Endothelial cell of umbilical vein (primary cell): Measurements from ENCODE around the gene RRP15. TPM values are rescaled to one million over a fixed set of nuclear protein-coding genes. Genes with fewer than 3 reads are reported as not detected.

ENCODE experiments used
- BruUV-seq: library from RNA; stranded (reverse); fragments of 400-500 nt; replicated peaks from 2 replicates; lab custom pipeline; 2021; lab: Mats Ljungman, UMichigan
- CTCF ChIA-PET: fragments of 300-600, 350-600 bp; sonication (Branson Sonifier 250); formaldehyde crosslinking; loops from one replicate; lab custom pipeline; 2021; ENCODE audit warnings: antibody characterized with exemption, inconsistent platforms; lab: Charles Lee
- POLR2A ChIA-PET: fragments of 300-600, 350-600 bp; sonication (Branson Sonifier 250); formaldehyde crosslinking; loops from one replicate; lab custom pipeline; 2021; ENCODE audit warnings: antibody characterized with exemption, inconsistent platforms; lab: Charles Lee
- DNase-seq: peaks from one replicate; pipeline ENCODE4 v3.0.0-alpha.2; 2011; ENCODE audit warnings: low read depth, low spot score
- FAIRE-seq: peaks from 2 replicates; lab custom pipeline; 2011; peaks lifted over from hg19 to GRCh38; lab: Jason Lieb, UNC
- H2AFZ ChIP-seq: 2 replicates; pipeline ENCODE4 v1.6.0; 2012; ENCODE audit warnings: low read depth, low read length, control low read depth, inconsistent platforms
- H3K27ac ChIP-seq: 2 replicates; pipeline ENCODE4 v1.5.1; 2011; ENCODE audit warnings: low read depth, mild to moderate bottlenecking, control low read depth, low read length, moderate library complexity; ENCODE audit not compliant: insufficient read depth
- H3K27me3 ChIP-seq, 2 experiments: 2 replicates each; pipeline versions ENCODE4 v1.6.0 to v1.6.1; 2011; ENCODE audit warnings: low read length in 2 of 2, mixed read lengths in 1 of 2; ENCODE audit not compliant: control insufficient read depth in 2 of 2, insufficient read depth in 2 of 2
- H3K36me3 ChIP-seq, 2 experiments: 2 replicates in 1 of 2; 3 replicates in 1 of 2; pipeline ENCODE4 v1.5.1; 2011; ENCODE audit warnings: low read length in 2 of 2, mild to moderate bottlenecking in 1 of 2, moderate library complexity in 1 of 2; ENCODE audit not compliant: control insufficient read depth in 2 of 2, insufficient read depth in 2 of 2; ENCODE audit errors: extremely low read depth in 1 of 2
- H3K4me1 ChIP-seq: 3 replicates; pipeline ENCODE4 v1.5.1; 2011; ENCODE audit warnings: mild to moderate bottlenecking, low read length; ENCODE audit not compliant: control insufficient read depth, insufficient read depth; ENCODE audit errors: extremely low read depth
- H3K4me2 ChIP-seq: 2 replicates; pipeline ENCODE4 v1.6.1; 2011; ENCODE audit warnings: low read length, control low read depth, mixed read lengths; ENCODE audit not compliant: insufficient read depth
- H3K4me3 ChIP-seq, 3 experiments: fragments of 200-600 bp in 1 of 3; sonication (generic), shearing (Covaris generic) in 1 of 3; replicated peaks in 1 of 3; 2 replicates each; pipeline ENCODE4 v1.5.1; 2011 to 2016; ENCODE audit warnings: control low read depth in 3 of 3, low read length in 3 of 3, mild to moderate bottlenecking in 2 of 3, inconsistent platforms in 1 of 3, low read depth in 1 of 3, moderate library complexity in 1 of 3; ENCODE audit not compliant: insufficient read depth in 1 of 3
- H3K79me2 ChIP-seq: 2 replicates; pipeline ENCODE4 v1.6.0; 2012; ENCODE audit warnings: low read length, inconsistent platforms; ENCODE audit not compliant: control insufficient read depth, insufficient read depth
- H3K9ac ChIP-seq: replicated peaks from 2 replicates; pipeline ENCODE3; 2011; ENCODE audit warnings: low read length, control low read depth; ENCODE audit not compliant: insufficient read depth; ENCODE audit errors: extremely low read depth
- H3K9me1 ChIP-seq: replicated peaks from 3 replicates; pipeline ENCODE4 v1.6.0; 2011; ENCODE audit warnings: mild to moderate bottlenecking, low read length; ENCODE audit not compliant: control insufficient read depth, insufficient read depth; ENCODE audit errors: extremely low read depth
- H3K9me3 ChIP-seq: replicated peaks from 2 replicates; pipeline ENCODE4 v1.5.1; 2012; ENCODE audit warnings: low read length, inconsistent platforms; ENCODE audit not compliant: control insufficient read depth, insufficient read depth
- H4K20me1 ChIP-seq: replicated peaks from 2 replicates; pipeline ENCODE3; 2011; ENCODE audit warnings: mild to moderate bottlenecking, low read length; ENCODE audit not compliant: control insufficient read depth, insufficient read depth; ENCODE audit errors: extremely low read depth
- EZH2 ChIP-seq: IDR thresholded peaks from 2 replicates; pipeline ENCODE4 v1.6.1; 2012; ENCODE audit warnings: borderline replicate concordance, low read depth, mild to moderate bottlenecking, moderate library complexity, low read length, inconsistent platforms; ENCODE audit not compliant: severe bottlenecking
- FOS ChIP-seq: IDR thresholded peaks from 2 replicates; pipeline ENCODE4 v1.6.1; 2011; ENCODE audit warnings: mild to moderate bottlenecking, low read length, moderate library complexity, borderline replicate concordance; ENCODE audit not compliant: insufficient read depth
- GATA2 ChIP-seq: IDR thresholded peaks from 2 replicates; pipeline ENCODE4 v1.7.0; 2011; ENCODE audit warnings: low read depth, mild to moderate bottlenecking, moderate library complexity, mixed read lengths, low read length; ENCODE audit not compliant: insufficient read length, insufficient read depth
- JUN ChIP-seq: IDR thresholded peaks from 2 replicates; pipeline ENCODE4 v1.6.1; 2011; ENCODE audit warnings: borderline replicate concordance, low read depth; ENCODE audit not compliant: insufficient read length, insufficient read depth
- MYC ChIP-seq: IDR thresholded peaks from one replicate; pipeline ENCODE4 v1.6.1; 2011; ENCODE audit warnings: mild to moderate bottlenecking, low read depth, low read length
- POLR2A ChIP-seq: IDR thresholded peaks from 2 replicates; pipeline ENCODE4 v1.6.1; 2012; ENCODE audit warnings: low read depth, mild to moderate bottlenecking, control low read depth, low read length
- POLR2AphosphoS5 ChIP-seq: IDR thresholded peaks from 2 replicates; pipeline ENCODE4 v1.6.1; 2012; ENCODE audit warnings: low read depth, mild to moderate bottlenecking, control low read depth, low read length, moderate library complexity; ENCODE audit not compliant: insufficient read depth
- dilution Hi-C: fragments of 300-500 bp; cut with MboI; formaldehyde crosslinking; loops from one replicate; pipeline ENCODE4 v1.15.0; 2019; ENCODE audit warnings: low sequenced_read_pairs; ENCODE audit not compliant: extremely low pct_ligation_motif_present
- intact Hi-C: fragments of 100-400 bp; cut with micrococcal nuclease; formaldehyde crosslinking; loops from one replicate; pipeline ENCODE4 v1.10.0; 2022
- polyA plus RNA-seq, 4 experiments: library from polyadenylated mRNA; depleted of rRNA in 3 of 4; stranded (reverse) in 3 of 4; unstranded in 1 of 4; fragments of >200 nt; gene quantifications; 2 replicates each; pipeline versions ENCODE4 v1.2.1 to v1.2.3, GENCODE V29; 2011 to 2012; ENCODE audit warnings: missing spikeins in 1 of 4
- total RNA-seq: library from RNA; stranded (reverse); gene quantifications from 2 replicates; pipeline ENCODE4 v1.2.3, GENCODE V29; 2021
- TF ChIP-seq, protein P1 (sequence below): IDR thresholded peaks from 2 replicates; pipeline ENCODE4 v1.6.1; 2011; ENCODE audit not compliant: insufficient read depth, insufficient read length
- TF ChIP-seq, protein P2 (sequence below), 2 donors: IDR thresholded peaks; 1 replicate in 1 of 2; 2 replicates in 1 of 2; pipeline ENCODE4 v1.5.1; 2011; ENCODE audit warnings: low read length in 2 of 2, mild to moderate bottlenecking in 2 of 2, moderate library complexity in 2 of 2, control low read depth in 1 of 2, inconsistent platforms in 1 of 2, low read depth in 1 of 2; ENCODE audit not compliant: insufficient read depth in 1 of 2; ENCODE audit errors: extremely low read depth in 1 of 2

The RRP15 gene
- total and polyA plus RNA-seq, 2 donors (not counting 3 experiments of a cell fraction or from before 2014, with no cell fraction given), result 1.0 to 17.3 TPM

DNA sequence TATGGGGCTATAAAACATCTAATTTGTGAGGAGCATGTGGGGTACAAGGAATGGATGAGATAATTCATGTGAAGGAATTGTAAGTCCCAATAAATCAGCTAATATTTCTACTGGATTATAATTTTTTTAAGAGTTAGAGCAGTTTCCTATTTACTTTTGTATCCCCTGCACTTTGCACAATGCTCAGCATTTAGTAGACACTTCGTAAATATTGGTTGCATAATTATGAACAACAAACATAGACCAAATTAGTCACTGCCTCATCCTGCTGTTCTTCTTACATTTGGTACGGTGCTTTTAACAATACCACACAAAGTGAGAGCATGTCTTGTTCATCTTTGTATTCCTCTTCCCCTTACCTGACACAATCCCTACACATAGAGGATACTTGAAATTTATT lies 27.1 kb upstream of the RRP15 start:
- intact Hi-C loops (loop anchor here (10.0 kb wide), 1 partner anchor 1557 kb away; no protein-coding TSS in a partner anchor), dilution Hi-C loops (no loop called here)
- ChIA-PET POLR2A (no interaction called here), CTCF (no interaction called here)
- Histone ChIP-seq H3K9me3 (no peaks in the 10 kb centered on the region), H3K79me2 (no peaks in the 10 kb centered on the region), H4K20me1 (no peaks in the 10 kb centered on the region), H3K27ac (no peak overlapping the region), H3K4me1 (no peaks in the 10 kb centered on the region), H2AFZ (no peak overlapping the region), H3K4me3 (no peak overlapping the region), H3K9me1 (no peaks in the 10 kb centered on the region), H3K27me3 (peaks cover 1 to 5% of the 10 kb centered on the region in 2 experiments), H3K9ac (no peak overlapping the region), H3K36me3 (no peaks in the 10 kb centered on the region), H3K4me2 (no peak overlapping the region)
- DNase-seq (no peak), FAIRE-seq (no peak)
- no peak for TF ChIP-seq POLR2AphosphoS5
- BruUV-seq, result no TSS peak

DNA sequence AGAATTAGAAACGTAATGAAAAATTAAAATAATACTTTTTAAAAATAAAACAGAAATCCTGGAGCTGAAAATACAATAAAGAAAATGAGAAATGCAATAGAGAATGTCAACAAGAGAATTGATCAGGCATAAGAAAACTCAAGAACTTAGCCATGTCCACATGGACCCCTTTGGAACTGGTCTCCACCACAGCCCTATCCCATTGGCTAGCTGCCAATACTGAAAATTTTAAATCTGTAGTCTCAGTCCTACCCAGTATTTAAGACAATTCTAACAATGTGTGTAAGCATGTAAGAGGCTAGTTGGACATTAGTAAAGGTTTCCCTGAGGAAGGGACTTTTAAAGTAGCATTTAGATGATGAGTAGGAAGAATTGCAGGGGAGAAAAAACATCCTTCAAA lies 25.8 kb upstream of the RRP15 start:
- TF ChIP-seq JUN (no peak), GATA2 (no peak), EZH2 (no peak), POLR2AphosphoS5 (no peak), POLR2A (no peak), FOS (no peak), MYC (no peak)
- TF ChIP-seq, protein P1, sequence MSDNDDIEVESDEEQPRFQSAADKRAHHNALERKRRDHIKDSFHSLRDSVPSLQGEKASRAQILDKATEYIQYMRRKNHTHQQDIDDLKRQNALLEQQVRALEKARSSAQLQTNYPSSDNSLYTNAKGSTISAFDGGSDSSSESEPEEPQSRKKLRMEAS, result no peak
- TF ChIP-seq, protein P2, sequence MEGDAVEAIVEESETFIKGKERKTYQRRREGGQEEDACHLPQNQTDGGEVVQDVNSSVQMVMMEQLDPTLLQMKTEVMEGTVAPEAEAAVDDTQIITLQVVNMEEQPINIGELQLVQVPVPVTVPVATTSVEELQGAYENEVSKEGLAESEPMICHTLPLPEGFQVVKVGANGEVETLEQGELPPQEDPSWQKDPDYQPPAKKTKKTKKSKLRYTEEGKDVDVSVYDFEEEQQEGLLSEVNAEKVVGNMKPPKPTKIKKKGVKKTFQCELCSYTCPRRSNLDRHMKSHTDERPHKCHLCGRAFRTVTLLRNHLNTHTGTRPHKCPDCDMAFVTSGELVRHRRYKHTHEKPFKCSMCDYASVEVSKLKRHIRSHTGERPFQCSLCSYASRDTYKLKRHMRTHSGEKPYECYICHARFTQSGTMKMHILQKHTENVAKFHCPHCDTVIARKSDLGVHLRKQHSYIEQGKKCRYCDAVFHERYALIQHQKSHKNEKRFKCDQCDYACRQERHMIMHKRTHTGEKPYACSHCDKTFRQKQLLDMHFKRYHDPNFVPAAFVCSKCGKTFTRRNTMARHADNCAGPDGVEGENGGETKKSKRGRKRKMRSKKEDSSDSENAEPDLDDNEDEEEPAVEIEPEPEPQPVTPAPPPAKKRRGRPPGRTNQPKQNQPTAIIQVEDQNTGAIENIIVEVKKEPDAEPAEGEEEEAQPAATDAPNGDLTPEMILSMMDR (IDR thresholded peaks at IDR 0.05; ENCODE audit: extremely low read depth in 1 of 2, insufficient read depth in 1 of 2, low read depth in 1 of 2, low read length in 2 of 2), result no peak
- Histone ChIP-seq H3K9me3 (no peaks in the 10 kb centered on the region), H4K20me1 (no peaks in the 10 kb centered on the region), H3K27ac (no peak overlapping the region), H2AFZ (no peak overlapping the region), H3K79me2 (no peaks in the 10 kb centered on the region), H3K27me3 (peaks cover 1 to 5% of the 10 kb centered on the region in 2 experiments), H3K4me3 (no peak overlapping the region), H3K9ac (no peak overlapping the region), H3K36me3 (no peaks in the 10 kb centered on the region), H3K4me1 (no peaks in the 10 kb centered on the region), H3K4me2 (no peak overlapping the region), H3K9me1 (no peaks in the 10 kb centered on the region)
- no peak for FAIRE-seq
- dilution Hi-C loops (no loop called here), intact Hi-C loops (loop anchor here (1.0 to 10.0 kb wide), 2 partner anchors 1402 to 1555 kb away; no protein-coding TSS in a partner anchor)
- CTCF ChIA-PET, result interaction anchor here (1.0 to 2.1 kb wide), 5 partner anchors 13 to 1402 kb away, joined by 3 to 13 read pairs (median 6); no protein-coding TSS in a partner anchor
- POLR2A ChIA-PET, result no interaction called here
- no TSS peak for BruUV-seq
- no peak for DNase-seq
